GM19372 (cell line): ENCODE measurements around the gene MEG3.

Experiments
- ATAC-seq: cut with Tn5 transposase; IDR thresholded peaks from one replicate; pipeline ENCODE4 v1.9.1; 2021; ENCODE audit warnings: mild to moderate bottlenecking, low read depth, moderate library complexity; ENCODE audit not compliant: unreplicated experiment

Gene MEG3

DNA sequence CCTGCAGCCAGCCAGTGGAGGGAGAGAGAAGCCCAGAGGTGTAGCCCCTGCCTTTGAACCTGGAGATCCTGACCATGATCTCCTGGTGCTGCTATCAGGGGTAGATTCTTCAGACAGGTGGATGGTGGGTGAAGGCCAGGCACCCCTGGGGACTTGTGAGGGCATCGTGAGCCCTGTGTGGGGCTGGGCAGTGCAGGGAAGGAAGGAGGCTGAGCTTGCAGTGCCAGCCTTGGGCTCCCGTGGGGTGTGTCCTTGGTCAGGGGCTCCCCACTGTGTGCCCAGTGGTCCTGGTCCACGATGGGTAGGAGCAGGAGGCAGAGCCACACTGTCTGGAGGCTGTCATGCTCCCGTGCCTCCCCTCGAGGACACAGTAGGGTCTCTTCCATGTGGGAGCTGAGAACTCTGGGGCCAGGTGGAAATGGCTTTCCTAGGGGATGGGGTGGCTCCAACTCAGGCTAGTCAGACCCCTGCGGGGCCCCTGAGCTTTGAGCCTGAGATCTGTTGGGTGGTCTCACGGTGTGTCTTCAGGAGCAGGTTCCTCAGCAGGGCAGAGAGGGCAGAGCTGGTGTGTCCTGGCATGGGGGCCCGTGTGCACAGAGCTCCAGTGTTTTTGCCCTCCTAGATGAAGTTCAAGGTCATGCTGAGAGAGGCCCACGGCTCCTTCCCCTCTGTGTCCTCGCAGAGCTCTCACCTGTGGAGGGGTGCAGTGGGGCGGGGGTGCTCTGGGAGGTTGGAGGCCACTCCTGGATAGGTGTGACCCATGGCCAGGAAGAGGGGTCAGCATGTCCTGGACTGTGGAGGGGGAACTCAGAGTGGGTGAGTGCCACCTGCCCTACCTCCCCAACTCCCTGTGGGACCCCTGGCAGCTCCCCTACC is 52.6 kb downstream of the MEG3 start:
- ATAC-seq = no peak

DNA sequence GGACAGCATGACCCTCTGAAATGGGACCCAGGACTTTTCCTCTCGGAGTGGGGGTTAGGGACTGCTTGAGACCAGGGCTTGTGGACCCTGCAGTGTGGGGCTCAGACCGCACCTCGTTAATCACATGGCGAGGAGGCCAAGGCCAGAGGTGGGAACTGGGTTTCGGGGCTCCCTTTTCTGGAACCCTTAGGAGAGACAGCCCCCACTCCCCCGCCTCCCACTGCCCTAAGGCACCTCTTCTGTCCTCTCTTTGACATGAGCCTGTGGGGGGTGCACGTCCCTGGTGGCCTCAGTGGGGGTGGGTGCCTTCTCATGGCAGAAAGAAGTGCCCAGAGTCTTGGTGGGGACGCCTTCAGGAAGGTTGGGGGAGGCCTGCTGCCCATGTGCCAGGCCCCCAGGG is 53.3 kb downstream of the MEG3 start:
- ATAC-seq = no peak

DNA sequence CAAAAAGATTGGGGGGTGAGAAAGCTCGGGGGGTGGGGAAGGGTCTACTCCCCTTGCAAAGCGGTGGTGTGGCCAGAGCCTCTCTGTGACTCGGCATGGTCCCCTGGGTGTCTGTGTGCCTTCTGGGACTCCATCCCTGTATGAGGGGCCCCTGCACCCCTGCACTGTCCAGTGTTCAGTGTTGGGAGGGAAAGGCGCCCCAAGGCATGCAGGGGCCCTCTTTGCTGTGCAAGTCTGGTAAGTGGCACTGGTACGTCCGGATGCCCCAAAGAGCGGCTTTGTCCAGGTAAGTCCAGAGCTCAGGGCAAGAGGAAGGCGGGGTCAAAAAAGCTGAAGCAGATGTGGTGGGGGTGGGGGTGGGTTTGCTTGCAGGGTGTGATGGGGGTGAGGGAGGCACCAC is 53.9 kb downstream of the MEG3 start:
- ATAC-seq = no peak

DNA sequence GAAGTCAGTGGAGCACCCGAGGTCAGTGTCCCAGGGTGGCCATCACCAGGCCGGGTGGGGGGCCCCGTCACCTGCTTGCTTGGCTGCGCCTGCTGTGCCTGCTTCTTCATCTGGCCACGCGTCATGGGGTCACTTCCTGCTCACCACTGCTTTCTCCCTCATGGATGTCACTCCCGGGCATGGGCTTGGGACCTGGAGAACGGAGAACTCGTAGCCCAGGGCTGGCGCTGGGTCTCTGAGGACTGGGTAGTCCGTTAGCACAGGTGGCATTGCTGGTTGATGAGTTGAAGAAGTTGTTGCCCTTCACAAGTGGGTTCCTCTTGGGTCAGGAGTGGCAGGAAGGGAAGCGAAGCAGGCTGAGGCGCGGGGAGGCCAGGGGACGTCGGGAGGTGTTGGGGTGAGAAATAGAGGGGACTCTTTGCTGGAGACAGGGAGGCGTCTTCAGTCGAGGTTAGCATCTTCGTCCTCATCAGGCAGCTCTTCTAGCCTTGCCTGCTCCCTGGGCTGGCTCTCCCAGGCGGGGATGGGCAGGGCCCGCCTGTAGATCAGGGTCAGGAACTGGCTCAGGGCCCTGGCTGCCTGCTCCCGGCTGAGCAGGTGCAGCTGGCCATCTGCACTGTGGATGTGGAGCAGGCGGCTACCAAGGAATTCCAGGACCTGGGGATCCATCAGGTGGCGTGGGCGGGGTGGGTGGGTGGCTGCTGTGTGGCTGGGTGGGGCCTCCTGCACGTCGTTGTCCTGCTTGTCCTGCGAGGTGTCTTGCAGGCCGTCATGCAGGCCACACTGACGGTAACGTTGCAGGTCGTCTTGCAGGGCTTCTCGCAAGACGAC is 54.6 kb downstream of the MEG3 start:
- no peak for ATAC-seq

DNA sequence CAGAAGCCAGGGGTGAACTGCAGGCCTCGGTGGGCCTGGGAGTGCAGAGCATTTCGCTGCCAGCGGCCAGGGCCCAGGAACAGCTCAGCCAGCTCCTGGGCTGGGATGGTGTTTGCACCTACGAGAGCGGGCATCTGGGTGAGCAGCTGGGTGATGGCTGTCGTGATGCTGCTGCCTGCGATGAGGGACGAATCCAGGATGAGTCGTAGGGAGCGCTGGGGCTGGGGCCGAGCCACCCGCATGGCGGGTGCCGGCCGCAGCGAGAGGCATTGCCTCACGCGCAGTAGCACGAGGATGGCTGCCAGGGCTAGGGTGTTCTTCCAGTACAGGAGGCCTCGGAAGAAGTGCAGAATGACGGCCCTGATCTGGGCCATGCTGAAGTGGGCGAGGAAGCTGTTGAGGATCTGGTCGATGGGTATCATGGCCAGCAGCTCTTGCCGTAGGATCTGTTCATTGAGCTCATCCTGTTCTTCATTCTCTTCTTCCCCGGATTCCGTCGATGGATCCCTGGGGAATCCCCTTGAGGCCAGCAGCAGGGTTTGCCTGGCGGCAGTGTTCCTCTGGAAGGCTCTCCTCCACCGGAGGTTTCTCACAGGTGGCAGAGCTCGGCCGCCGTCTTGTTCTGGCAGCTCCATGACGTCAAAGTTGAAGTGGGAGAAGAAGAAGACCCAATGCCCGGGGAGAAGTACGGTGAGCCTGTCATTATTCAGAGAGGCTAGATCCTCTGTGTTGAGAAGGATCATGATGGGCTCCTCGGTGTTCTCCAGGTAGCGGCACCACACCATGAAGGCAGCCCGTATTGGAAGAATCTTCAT is 55.5 kb downstream of the MEG3 start:
- no peak for ATAC-seq

DNA sequence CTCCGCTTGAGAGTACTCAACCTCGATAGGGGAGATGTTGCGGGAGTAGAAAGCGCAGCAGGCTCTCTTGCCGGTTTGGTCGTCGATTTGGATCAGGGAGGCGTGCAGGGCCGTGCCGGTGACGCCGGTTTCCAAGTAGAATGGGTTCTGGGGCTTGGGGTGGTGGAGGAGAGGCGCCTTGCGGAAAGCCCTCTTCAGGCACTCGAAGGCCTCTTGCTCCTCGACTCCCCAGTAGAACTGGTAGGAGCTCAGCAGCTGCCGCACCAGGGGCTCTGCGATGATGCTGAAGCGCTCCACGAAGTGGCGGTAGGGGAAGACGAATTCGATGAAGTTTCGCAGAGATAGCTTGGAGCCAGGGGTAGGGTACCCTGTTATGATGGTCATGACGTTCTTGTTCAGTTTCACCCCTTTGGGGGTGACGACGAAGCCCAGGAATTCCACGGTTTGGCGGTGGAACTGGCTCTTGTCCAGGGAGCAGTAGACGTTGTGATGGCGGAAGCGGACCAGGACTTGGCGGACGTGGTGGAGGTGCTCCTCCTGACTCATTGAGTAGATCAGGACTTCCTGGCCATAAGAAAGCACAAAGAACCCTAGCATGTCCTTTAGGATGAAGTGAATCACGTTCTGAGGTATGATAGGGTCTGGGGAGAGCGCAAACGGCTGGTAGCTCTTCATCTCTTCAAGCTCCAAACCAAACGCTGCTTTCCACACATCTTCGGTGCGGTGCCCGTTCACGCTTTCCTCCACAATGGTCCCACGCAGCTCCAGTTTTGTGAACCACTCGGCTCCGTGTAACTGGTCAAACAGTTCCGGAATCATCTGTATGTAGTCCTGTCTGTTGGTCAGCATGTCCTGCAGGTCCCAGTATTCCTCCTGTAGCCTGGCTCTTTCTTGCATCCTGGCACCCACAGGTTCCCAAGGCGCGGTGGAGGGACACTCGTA is 56.4 kb downstream of the MEG3 start:
- ATAC-seq = no peak

DNA sequence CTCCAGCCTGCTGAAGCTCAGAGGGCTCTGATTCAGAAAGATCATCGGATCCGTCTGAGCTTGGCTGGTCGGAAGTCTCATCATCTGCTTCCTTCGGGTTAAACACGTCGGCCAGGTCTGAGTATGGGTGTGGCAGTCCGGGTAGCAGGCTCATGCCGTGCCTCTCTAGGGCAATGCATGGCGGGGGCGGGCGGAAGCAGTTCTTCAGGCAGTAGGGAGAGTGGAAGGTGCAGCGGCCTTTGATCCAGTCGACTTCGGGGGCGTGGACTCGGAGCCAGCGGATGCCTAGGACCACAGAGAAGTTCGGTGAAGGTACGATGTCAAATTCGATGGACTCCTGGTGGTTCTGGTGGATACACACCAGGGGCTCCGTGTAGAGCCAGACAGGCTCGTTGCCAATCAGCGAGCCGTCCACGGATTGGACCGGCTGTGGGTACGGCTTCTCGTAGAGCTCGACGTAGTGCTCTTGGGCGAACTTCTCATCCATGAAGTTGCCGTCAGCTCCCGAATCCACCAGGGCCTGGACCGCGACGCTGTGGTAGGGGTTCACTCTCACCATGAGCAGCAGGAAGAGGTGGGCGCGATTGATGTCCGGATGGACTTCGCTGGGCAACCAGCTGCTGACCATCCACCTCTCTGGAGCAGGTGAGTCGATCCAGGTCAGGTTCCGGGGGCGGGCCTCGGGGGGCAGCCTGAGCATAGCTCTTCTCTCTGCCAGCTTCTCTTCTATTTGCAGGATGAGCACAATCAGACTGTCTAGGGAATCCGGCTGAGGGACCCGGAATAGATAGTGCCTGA is 57.3 kb downstream of the MEG3 start:
- ATAC-seq = no peak

DNA sequence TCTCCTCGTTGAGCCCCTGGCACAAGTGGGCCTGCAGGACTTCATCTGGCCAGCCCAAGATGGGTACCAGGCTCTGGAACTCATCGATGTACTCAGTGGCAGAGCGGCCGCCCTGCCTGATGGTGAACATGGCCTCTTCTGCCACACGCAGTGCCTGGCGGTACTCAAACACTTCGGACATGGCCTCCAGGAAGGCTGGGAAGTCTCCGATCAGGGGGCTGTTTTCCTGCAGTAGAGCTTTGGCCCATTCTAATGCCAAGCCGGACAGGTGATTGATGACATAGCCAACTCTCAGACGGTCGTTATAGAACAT is 57.8 kb downstream of the MEG3 start:
- ATAC-seq = no peak

DNA sequence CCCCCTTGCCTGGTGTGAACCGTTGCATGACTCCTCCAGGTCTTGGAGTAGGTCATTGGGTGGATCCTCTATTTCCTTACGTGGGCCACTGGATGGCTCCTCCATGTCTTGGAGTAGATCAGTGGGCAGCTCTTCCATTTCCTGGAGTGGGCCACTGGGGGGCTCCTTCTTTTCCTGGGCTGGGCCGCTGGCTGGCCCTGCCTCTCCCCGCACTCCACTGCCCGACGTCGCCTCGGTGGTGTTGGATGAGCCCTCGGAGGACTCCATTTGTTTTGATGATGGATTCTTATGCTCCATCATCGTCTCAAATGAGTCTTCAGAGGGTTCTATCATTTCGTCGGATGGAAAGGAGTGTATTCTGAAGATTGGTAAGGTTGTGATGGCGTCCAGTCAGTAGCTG is 58.5 kb downstream of the MEG3 start:
- ATAC-seq = no peak

DNA sequence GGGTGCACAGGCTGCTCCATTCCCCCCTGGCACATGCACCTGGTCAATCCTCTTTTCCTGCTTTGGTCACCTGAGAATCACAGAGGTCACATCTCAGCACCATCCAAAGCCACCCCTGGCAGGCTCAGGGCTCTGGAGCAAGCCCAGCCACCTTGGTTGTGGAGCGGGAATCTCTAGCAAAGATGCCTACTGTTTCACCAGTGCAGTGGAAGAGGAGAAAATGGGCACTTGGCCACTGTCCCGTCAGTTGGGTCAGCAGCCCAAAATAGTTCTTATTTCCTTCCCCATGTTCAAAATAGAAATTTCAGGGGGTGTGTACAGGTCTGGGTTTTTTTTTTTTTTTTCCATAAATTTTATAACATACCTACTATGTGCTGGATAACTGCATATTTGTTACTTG is 59.3 kb downstream of the MEG3 start:
- no peak for ATAC-seq

DNA sequence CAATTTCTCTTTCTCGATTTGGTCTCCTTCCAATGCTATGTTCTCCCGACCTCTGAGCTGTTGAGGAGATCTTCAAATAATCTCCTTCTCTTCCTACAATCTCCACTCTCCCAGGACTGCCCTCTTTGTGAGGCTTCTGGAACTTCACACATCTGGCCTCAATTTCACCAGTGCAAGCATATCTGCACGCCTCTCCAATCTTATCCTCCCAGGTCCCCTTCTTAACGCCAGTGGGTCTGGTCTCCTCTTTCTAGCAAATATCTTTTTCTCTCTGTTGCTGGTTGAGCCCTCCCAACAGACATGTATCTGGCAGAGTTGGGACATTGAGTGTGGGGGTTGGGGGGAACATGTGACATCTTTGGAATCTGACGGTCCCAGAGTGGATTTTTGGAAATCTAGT is 59.7 kb downstream of the MEG3 start:
- no peak for ATAC-seq

DNA sequence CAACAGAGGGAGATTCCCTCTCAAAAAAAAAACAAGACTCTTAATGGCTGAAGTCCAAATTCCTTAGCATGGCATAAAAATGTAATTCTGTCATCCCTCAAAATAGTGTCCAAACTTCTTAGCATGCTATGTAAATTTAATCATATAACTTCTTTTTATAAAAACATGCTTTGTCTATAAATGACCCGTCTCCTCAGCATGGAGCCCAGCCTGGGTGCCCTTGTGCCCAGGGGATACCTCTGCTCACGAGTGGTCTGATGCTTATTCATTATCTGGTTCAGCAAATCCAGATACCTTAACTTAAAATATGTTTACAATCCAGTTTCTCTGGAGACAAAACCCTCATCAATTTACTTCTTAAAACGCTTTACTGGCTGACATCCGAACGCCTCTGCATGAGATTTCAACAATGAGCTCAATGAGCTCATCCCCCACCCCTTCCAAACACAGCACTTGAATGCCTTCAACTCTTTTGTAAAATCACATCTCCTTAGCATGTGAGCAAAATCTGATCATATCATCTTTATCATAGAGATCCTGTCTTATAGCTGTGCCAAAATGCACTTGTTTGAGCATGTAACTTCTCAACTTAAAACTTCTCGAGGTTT is 61.9 kb downstream of the MEG3 start:
- ATAC-seq = no peak

DNA sequence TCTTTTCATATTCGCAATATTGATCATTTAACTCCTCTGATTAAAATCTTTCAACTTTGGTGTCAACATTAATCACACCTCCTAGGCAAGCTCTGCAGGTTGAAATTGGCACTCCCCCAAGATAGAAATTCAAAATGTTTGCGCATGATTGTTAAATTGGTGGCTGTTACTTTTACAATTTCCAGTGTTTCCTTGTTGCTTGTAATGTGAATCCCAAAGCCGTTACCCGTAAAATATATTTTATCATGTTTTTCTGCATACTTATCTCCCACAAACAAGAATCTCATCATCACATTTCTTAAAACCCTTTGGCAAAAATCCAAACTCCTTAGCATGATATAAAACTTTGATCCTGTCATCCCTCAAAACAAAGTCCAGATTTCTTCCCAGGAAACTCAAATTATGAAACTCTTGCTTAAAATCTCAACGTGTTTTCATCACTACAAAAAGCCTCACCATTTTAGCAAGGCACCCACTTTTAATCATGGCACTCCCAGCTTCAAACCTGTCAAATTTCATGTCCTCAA is 62.9 kb downstream of the MEG3 start:
- no peak for ATAC-seq

DNA sequence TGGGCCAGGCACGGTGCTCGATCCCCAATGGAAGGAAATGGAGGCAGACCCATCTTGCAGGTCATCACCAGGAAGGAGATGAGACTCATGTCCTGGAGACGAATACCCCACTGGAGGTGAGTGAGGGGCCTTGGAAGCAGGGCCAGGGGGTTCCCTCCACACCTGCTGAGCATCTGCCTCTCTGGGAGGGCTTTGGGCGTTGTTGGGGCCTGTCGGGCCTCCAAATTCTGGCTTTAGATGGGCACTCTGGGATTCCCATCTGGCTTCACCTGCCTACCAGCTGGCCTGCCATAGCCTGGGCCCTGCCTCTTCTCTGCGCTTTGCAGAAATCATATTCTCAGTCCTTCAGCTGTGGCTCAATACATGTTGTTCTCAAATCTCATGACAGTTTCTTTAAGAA is 63.7 kb downstream of the MEG3 start:
- ATAC-seq = no peak

DNA sequence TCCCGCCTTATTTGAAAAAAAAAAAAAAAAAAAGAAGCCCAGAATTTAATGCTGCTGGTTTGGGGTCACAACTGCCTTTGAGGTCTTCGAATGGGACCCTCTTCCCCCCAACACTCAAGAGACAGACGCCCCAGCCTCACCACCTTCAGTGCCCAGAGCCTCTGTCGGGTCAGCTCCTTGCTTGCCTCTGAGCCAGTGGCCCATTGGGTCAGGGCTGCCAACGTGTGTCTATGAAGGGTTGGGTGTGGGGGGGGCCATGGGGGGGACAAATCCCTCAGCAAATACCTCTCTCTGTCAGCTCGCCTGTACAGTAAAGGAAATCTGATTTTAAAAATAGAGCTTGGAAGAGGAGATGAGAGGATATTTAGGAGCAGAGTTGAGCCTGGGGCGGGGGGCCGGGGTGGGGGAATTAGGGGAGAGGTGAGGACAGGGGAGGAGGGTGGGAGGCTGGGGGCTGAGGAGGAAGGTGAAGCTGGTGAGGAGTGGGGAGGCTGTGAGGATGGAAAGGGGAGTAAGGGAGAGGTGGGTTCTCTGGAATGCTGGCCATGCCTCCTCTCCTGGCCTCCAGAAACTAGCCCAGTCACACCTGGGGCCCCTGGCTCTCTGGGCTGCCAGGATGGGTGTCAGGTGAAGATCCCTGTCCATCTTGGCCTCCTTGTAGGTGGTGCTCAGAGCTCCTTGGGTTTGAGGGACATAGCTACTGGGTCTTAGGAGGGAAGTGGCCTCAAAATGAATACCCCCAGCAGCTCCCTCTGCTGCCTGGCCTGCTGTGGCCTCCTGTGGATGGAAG is 64.3 kb downstream of the MEG3 start:
- ATAC-seq = no peak

DNA sequence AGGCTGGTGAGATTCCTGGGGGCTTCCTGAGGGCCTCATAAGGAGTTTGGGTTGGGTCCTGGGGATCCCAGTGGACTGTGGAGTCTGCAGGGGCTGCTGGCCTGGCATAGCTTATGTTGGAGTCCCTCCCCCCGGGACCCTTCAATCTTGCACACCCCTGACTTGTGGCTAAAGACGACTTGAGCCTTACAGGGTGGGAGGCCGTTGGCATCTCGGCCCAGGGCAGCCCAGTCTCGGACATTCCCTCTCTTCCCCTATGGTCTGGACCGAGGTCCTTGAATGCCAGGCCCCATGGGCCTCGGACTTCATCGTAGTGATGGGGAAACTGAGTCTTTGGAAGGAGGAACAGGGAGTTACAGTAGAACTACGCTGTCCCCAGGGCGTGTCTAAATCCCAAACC is 65.1 kb downstream of the MEG3 start:
- ATAC-seq = no peak

DNA sequence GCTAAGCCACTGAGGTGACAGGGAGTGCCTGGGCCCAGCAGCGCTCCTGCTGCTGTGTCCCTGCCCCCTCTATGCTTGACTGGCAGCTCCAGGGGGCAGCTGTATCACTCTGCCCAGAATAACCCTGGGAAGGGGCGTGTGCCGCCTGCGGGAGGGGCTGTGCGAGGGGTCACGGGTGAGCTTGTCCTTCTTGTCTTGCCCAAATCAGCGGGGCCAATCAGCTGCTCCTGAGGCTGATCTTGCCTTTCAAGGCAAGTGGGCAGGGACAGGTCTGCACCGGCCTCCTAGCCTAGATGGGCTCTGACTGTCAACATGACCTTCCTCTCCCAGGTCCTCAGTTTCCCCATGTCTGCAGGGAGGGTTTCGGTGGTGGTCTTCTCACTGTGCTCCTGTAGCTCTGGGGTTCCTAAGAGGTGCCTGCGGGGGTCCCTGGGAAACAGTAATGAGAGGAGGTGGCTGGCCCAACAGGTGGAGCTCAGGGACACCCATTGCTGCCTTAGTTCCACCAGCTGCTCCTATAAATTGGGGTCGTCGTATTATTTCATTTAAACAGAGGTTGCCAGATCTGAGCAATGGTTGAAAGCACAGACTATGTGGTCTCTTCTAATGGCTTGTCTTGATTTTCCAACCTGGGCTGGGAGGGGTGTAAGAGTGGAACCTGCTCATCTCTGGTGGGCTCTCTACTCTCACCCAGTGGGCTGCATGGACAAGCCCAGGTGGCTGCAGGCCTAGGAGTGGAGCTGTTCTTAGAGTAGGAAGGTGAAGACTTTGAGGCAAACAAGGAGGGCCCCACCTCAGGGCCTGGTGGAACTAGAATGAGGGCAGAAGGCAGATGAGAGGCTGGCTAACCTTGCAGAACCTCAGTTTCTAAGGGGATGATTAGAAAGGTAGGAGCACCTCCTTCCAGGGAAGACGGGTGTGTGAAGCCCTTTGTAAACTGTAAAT is 65.9 kb downstream of the MEG3 start:
- no peak for ATAC-seq
